Measurements from ENCODE around the gene DBP. TPM values are rescaled to one million over a fixed set of nuclear protein-coding genes. Genes with fewer than 3 reads are reported as not detected.

DBP gene
- total RNA-seq, 1 donor from 2014 or later, result 3.9 TPM

DNA sequence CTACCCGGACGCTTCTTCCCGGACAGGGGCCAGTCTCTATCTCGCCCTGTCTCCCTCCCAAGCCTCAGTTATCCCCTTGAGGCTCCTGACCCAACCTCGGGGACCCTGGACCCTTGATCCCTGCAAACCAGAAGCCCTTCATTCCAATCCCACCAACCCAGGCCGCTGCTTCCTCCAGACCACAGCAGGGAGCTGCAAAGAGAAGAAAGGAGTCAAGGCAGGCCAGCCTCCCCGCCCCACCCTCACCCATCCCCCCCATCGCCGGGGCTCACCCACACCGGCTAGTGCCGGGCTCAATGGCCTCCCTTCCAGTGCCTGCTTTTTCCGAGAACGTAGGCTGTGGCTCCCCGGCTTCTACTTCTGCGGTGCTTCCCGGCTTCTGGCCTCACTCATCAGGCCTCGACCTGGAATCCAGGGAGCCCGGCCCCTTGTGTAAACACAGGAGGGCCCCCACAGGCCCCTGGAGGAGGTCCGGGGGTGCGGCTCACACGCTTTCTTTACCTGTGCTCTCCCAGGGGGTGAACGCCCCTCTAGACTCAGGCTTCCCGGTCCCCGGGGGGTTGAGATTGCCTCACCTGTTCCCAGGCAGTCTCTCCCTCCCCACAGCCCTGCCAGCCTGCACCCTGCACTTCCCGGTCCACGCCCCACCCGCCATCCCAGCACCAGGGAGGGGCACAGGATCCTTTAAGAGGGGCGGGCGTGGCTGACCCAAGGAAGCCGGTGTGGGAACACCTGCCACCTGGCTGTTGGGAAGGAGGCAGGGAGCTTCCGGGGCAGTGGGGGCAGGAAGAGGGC lies 22.5 kb downstream of the DBP start, which contains the start of gene FAM83E:
FAM83E (minus strand) TSS at position 641 of the 795 bp plus-strand sequence. CDS start 1,704 bp downstream, outside the sequence.
- DNase-seq (ENCODE audit: low spot score), result no peak
- TF ChIP-seq, protein P1, sequence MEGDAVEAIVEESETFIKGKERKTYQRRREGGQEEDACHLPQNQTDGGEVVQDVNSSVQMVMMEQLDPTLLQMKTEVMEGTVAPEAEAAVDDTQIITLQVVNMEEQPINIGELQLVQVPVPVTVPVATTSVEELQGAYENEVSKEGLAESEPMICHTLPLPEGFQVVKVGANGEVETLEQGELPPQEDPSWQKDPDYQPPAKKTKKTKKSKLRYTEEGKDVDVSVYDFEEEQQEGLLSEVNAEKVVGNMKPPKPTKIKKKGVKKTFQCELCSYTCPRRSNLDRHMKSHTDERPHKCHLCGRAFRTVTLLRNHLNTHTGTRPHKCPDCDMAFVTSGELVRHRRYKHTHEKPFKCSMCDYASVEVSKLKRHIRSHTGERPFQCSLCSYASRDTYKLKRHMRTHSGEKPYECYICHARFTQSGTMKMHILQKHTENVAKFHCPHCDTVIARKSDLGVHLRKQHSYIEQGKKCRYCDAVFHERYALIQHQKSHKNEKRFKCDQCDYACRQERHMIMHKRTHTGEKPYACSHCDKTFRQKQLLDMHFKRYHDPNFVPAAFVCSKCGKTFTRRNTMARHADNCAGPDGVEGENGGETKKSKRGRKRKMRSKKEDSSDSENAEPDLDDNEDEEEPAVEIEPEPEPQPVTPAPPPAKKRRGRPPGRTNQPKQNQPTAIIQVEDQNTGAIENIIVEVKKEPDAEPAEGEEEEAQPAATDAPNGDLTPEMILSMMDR (IDR thresholded peaks at IDR 0.05), result no peak
- Mint-ChIP-seq H3K4me3 (ENCODE audit: unreplicated experiment) (peak within 1 kb of the TSS; percentile 25), H3K9me3 (ENCODE audit: low read depth) (no peaks in the 10 kb centered on the region), H3K27ac (ENCODE audit: unreplicated experiment) (peak within 1 kb of the TSS; percentile 46), H3K27me3 (ENCODE audit: low read depth) (no peaks in the 10 kb centered on the region), H3K4me1 (ENCODE audit: low read depth) (peaks cover 29% of the 10 kb centered on the region), H3K36me3 (ENCODE audit: low read depth) (peaks cover 15% of the 10 kb centered on the region)

DNA sequence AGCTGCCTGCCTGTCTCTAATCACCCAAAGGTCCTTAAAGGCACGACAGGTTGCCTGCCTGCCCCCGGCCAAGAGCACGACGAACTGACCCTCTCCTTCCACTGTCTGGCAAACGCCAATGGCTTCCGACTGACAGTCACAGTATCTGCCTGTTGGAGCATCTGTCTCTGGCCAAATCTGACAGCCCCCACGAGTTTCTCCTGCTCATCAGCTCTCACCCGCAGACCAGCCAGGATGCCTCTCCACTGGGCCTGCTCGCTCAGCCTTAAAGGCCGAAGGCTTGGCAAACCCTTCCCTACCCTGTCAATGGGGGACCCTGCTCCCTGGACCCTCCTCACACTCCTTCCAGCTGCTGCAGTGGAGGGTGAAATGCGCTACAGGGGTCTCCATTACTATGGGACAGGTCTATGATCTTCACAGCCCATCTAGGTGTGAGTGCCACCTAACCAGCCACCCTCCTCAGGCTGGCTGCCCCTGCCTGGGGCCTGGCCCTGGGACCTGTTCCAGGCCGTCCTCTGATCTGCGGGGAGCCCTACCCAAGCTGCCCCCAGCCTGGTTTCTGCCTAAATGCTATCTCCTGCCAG lies 23.2 kb downstream of the DBP start:
- no peaks in the 10 kb centered on the region for H3K9me3 Mint-ChIP-seq (ENCODE audit: low read depth)
- no peak for DNase-seq (ENCODE audit: low spot score)
- TF ChIP-seq, protein P1 (IDR thresholded peaks at IDR 0.05), result no peak
- H3K36me3 Mint-ChIP-seq (ENCODE audit: low read depth), result peaks cover 15% of the 10 kb centered on the region
- H3K27me3 Mint-ChIP-seq (ENCODE audit: low read depth), result no peaks in the 10 kb centered on the region
- no peak overlapping the region for H3K4me3 Mint-ChIP-seq (ENCODE audit: unreplicated experiment)
- H3K4me1 Mint-ChIP-seq (ENCODE audit: low read depth), result peaks cover 27% of the 10 kb centered on the region
- peak overlapping the region; percentile 46 for H3K27ac Mint-ChIP-seq (ENCODE audit: unreplicated experiment)

DNA sequence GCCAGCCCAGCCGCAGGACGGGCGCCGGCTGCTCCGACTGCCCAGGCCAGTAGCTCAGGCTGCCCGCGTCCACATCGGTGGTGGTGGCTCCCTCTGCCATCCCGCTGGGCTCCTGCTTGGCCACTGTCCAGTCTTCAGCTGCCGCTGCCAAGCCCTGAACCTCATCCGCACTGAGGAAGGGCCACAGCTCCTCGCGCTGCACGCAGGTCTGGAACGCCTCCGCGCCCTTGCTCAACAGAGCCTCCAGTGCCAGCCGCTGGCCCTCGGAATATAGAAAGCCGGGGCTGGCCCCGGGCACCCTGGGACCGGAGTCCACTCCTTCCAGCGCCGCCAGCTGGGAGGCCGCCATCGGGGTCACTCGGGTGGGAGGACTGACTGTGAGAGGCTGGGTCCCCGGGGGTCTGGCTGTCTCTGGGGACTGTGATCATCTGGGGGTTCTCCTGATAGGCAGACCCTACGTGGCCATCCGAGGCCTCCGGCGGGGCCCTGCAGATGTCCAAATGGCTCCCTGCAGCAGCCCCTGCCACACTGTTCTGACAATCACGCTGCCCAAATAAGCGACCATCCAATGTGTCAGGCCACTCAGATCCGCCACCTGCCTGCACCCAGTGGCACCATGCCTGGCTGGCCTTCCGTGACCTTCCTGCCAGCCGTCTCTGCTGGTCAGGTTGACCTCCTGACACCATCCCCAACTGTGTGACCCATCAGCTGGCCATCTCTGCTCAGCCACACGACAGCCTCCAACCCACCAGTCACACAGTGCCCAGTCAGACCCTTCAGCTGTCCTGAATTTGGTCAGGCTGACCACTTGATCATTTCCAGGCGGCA lies 23.9 kb downstream of the DBP start:
- TF ChIP-seq, protein P1 (IDR thresholded peaks at IDR 0.05), result no peak
- Mint-ChIP-seq H3K9me3 (ENCODE audit: low read depth) (no peaks in the 10 kb centered on the region), H3K4me3 (ENCODE audit: unreplicated experiment) (no peak overlapping the region), H3K4me1 (ENCODE audit: low read depth) (peaks cover 22% of the 10 kb centered on the region), H3K36me3 (ENCODE audit: low read depth) (peaks cover 13% of the 10 kb centered on the region), H3K27me3 (ENCODE audit: low read depth) (no peaks in the 10 kb centered on the region), H3K27ac (ENCODE audit: unreplicated experiment) (peak overlapping the region; percentile 46)
- DNase-seq (ENCODE audit: low spot score), result no peak

DNA sequence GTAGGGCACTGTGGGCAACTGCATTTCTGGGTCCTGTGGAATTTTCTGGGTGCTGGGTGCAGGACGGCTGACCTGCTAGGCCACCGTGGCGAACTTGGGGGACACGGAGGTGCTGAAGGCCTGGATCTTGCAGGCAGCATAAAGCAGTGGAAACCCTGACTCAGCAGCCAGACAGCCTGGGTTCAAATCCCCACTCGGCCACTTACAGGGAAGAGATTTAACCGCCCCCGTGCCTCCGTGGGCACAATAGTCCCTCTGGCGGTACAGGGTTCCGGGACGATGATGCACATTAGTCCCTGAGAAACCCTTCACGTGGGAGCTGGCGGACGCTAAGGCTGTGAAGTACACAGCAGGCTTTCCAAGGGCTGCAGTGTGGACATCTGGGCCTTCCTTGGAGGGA lies 25.3 kb downstream of the DBP start:
- Mint-ChIP-seq H3K27me3 (ENCODE audit: low read depth) (no peaks in the 10 kb centered on the region), H3K36me3 (ENCODE audit: low read depth) (peaks cover 10% of the 10 kb centered on the region), H3K4me3 (ENCODE audit: unreplicated experiment) (no peak overlapping the region), H3K9me3 (ENCODE audit: low read depth) (no peaks in the 10 kb centered on the region), H3K4me1 (ENCODE audit: low read depth) (peaks cover 8% of the 10 kb centered on the region), H3K27ac (ENCODE audit: unreplicated experiment) (no peak overlapping the region)
- TF ChIP-seq, protein P1 (IDR thresholded peaks at IDR 0.05), result no peak
- no peak for DNase-seq (ENCODE audit: low spot score)

DNA sequence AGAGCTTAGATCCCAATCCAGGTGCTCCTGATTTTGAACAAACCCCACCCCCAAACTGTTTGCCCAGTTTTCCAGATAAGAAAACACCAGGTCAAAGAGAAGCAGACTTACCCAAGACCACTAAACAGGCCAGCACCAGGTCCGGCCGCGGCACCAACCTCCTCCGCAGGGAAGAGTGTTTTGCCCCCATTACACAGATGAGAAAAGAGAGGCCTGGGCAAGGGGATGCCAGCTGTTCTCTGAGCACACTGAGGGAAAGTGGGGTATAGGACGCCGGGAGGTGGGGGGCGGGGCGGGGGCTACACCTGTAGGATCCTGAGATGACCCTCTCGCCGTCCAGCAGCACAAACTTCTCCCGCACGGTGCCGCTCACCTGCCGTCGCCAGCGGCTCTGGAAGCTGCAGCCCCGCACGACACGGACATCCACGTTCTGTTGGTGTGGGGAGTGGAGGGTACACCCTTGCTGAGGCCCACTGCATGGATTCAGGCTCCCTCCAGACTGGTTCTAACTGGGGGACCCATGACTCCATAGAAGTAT lies 27.5 kb downstream of the DBP start:
- Mint-ChIP-seq H3K27me3 (ENCODE audit: low read depth) (no peaks in the 10 kb centered on the region), H3K27ac (ENCODE audit: unreplicated experiment) (no peak overlapping the region), H3K4me1 (ENCODE audit: low read depth) (no peaks in the 10 kb centered on the region), H3K36me3 (ENCODE audit: low read depth) (no peaks in the 10 kb centered on the region), H3K4me3 (ENCODE audit: unreplicated experiment) (no peak overlapping the region), H3K9me3 (ENCODE audit: low read depth) (no peaks in the 10 kb centered on the region)
- no peak for DNase-seq (ENCODE audit: low spot score)
- TF ChIP-seq, protein P1 (IDR thresholded peaks at IDR 0.05), result no peak

Measured in chondrocyte (in vitro differentiated cells).